Measurements from ENCODE around the gene NUDT5.

NUDT5 gene

DNA sequence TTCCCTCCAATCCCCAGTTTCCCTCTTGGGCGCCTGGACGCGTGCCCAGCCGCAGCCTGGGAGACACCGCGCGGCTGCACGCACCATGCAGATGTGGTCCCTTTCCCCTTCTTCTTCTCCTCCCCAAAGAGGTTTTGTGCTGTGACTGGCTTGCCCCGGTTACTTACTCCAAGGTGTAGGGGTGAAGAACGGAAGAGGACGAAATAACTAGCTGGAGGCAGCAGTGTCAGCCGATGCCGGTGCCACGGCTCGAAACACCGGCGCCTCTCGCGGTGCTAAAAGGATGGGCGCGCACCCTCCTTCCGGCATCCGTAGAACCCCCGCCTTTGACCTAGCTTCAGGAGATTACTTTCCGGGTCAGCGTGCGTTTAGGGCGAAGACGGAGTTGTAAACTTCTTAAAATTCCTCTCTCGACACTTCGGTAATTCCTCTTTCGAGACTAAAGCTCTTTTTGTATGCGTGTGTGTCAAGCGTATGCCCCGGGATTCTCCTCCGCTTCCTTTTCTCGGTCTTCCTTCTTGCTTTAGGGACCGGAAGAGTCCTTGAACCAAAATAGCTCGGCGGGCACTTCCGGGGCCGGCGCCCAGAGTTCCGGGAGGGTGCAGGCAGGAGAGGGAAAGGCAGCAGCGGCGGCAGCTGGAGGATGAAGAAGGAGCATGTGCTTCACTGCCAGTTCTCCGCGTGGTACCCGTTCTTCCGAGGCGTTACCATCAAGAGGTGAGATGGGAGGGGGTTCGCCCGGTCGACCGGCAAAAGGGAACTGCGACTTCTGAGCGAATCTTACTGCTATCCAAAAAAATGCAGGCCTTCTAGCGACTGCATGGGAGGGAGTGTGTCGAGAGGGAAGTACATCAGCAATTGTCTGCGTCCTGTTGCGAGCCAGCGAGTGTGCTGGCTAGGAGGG is at the start of gene NUDT5, which contains the start of gene CDC123:
Gene NUDT5, minus strand, starts transcription at position 289 of the 904 bp plus-strand sequence. CDS start 9,600 bp downstream, outside the sequence.
Gene CDC123, plus strand, starts transcription at position 586 of the 904 bp plus-strand sequence. Its CDS starts 58 bp downstream, at position 644.
- TF ChIP-seq GATA2 (IDR thresholded peaks at IDR 0.05; ENCODE audit: low read depth, low read length) (no peak), GATA3 (IDR thresholded peaks at IDR 0.05; ENCODE audit: low read depth, low read length) (no peak)

DNA sequence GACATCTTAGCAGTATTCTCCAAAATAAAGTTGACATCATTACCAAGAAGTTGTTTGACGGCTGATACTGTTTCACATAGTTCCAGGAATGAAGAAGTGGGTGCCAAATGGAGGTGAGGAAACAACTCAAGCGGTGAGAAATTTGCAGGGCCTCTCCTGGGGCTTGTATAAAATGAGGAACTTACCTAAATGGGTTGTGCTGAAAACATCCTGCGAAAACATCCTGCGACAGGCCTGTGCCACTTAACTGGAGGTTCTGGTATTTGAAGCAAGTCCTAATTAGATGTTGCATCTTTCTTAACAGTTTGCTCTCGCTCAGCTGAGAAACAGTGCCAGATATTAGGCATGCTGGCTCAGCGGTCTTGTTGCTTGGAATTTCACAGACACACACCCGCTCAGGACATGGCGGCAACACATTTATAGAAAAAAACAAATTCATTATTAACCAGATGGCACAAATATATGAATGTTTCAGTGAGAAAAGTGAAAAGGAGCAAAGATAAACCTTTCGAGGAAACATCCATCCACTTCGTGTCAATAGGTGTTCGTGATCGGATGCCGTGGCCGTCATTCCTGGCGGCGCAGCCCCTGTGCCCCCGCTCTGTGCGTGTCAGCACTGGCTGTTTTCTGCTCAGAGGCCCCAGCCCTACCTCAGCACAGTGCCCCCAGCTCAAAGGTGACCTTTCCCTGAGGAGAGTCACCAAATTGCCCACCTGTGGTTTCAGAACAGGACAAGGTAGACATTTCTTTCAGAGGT is 48.4 kb upstream of the NUDT5 start:
- no peak for TF ChIP-seq GATA2 (IDR thresholded peaks at IDR 0.05; ENCODE audit: low read depth, low read length)
- no peak for TF ChIP-seq GATA3 (IDR thresholded peaks at IDR 0.05; ENCODE audit: low read depth, low read length)

DNA sequence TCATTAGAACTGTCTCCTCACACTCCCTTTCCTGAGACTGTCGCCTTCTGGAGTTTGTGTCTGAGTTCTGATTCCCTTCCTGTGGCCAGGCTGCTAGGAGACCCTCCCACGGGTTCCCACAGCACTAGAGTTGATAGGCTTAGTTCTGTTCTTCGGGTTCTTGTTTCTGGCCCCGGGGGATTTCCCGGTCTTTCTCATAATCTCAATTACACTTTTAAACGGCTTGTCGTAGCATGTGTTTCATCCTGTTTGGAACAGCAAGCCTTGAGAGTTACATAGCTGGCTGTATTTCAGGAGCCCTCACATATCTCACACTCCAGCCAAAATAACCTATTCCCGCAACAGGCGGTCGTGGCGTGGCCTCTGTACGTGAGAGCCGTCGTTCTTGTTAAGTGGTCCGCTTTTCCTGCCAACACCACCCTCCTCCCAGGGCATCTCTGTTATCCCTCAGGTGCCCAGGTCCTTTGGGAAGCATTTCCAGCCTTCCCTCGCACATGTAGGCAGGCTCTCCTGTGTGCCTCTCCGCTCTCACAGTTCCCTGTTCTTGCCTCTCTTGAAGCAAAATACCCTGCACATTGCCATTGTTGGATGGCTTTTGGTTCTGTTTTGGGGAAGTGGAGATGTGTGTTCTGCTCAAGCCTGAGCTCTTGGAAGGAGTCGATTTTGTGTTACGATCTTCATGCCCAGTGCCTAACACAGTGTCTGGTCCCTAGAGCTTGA is 46.3 kb upstream of the NUDT5 start:
- TF ChIP-seq GATA3 (IDR thresholded peaks at IDR 0.05; ENCODE audit: low read depth, low read length) (no peak), GATA2 (IDR thresholded peaks at IDR 0.05; ENCODE audit: low read depth, low read length) (no peak)

DNA sequence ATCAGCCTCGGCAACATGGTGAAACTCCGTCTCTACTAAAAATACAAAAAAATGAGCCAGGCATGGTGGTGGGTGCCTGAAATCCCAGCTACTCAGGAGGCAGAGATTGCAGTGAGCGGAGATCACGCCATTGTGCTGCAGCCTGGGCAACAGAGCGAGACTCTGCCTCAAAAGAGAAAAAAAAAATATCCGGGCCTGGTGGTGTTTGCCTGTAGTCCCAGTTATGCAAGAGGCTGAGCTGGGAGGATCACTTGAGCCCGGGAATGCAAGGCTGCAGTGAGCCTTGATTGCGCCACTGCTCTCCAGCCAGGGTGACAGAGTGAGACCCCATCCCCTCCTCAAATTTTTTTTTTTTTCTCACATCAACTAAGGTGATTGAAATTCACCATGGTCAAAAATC is 43.1 kb upstream of the NUDT5 start:
- TF ChIP-seq GATA2 (IDR thresholded peaks at IDR 0.05; ENCODE audit: low read depth, low read length): no peak
- no peak for TF ChIP-seq GATA3 (IDR thresholded peaks at IDR 0.05; ENCODE audit: low read depth, low read length)

DNA sequence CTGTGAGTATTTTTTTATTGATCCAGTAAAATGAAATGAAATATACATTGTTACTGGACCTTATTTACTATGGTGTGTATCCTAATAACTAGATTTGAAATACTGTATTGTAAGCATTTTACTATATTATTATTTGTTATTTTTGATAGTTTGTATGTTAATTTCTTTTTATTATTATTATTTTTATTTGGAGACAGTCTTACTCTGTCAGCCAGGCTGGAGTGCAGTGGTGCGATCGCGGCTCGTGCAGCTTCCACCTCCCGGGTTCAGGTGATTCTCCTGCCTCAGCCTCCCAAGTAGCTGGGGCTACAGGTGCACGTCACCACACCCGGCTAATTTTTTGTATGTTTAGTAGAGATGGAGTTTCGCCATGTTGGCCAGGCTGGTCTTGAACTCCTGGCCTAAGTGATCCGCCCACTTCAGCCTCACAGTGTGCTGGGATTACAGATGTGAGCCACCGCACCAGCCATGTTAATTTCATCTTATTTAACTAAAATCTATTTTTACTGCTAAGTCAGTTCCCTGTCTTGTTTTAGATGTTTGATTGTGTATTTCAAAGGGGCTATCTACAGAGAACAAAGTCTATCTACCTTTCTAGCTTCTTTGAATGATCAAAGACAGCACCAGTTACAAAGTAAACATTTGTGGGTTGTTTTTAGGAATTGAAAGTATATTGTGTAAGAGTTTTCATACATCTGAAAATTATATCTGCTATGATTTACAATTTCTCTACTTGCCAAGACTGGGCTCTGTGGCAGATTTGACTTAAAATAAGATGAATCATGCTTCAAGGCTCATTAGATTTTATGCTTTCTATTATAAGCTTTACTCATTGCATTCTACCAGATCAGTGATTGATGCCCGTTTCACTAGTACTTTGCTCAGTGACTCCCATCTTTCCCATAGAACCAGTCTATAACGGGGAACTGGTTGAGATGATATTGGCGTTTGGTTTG is 41.9 kb upstream of the NUDT5 start:
- TF ChIP-seq GATA2 (IDR thresholded peaks at IDR 0.05; ENCODE audit: low read depth, low read length) (no peak), GATA3 (IDR thresholded peaks at IDR 0.05; ENCODE audit: low read depth, low read length) (no peak)

DNA sequence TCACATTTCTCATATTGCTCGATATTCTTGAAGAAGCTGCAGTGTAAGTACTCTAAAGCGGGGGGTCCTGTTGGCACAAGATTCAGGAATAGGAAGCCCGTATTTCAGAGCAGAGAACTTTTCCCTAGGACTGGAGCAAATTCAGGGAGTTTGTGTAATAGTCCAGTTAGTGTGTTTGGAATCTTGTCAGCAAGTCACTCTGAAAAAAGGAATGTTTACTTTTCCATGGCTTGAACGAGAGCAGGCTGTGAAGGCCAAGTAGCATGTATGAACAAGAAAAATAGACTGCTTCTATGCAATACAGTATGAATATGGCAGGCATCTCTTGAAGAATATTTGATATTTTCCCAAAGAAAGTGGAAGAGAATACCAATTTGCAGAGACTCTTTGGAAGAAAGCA is 40.1 kb upstream of the NUDT5 start:
- TF ChIP-seq GATA3 (IDR thresholded peaks at IDR 0.05; ENCODE audit: low read depth, low read length) (no peak), GATA2 (IDR thresholded peaks at IDR 0.05; ENCODE audit: low read depth, low read length) (no peak)

DNA sequence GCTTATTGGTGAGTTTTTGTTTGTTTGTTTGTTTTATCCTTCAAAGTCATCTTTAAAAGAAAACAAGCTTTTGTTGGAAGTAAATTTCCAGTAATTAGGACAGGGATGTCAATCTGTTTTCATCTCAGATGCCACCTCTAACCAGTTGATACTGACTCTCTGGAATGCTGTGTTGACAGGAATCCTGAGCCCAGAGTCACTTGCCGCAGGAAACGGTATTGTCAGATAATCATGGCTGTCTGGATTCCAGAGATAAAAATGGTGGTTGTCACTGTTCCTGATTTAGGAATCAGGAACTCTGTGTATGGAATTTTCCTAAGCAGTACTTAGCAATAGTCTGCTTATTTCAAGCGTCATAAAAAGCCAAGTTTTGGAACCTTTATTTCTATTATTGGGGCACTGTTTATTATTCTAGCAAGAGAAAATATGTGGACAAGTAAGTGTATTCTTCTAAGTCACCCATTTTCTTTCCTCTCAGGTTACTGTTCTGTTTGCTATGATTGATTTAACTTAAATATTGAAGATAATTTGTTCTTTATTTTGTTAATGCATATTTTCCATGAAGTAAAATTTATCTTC is 39.5 kb upstream of the NUDT5 start:
- TF ChIP-seq GATA3 (IDR thresholded peaks at IDR 0.05; ENCODE audit: low read depth, low read length): no peak
- no peak for TF ChIP-seq GATA2 (IDR thresholded peaks at IDR 0.05; ENCODE audit: low read depth, low read length)

DNA sequence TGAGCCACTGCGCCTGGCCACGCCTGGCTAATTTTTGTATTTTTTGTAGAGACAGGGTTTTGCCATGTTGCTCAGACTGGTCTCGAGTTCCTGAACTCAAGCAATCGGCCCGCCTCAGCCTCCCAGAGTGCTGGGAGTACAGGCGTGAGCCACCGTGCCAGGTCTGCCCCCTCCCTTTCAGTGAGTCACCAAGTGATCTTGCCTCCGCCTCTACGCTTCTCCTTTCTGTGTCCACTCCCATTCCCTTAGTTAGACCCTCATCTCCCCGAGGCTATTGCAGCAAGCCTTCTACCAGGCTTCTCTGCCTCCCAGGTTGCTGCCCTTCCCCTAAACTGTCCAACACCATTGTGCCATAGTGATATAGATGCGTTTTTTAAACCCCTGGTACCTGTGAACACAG is 33.2 kb upstream of the NUDT5 start:
- no peak for TF ChIP-seq GATA2 (IDR thresholded peaks at IDR 0.05; ENCODE audit: low read depth, low read length)
- no peak for TF ChIP-seq GATA3 (IDR thresholded peaks at IDR 0.05; ENCODE audit: low read depth, low read length)

DNA sequence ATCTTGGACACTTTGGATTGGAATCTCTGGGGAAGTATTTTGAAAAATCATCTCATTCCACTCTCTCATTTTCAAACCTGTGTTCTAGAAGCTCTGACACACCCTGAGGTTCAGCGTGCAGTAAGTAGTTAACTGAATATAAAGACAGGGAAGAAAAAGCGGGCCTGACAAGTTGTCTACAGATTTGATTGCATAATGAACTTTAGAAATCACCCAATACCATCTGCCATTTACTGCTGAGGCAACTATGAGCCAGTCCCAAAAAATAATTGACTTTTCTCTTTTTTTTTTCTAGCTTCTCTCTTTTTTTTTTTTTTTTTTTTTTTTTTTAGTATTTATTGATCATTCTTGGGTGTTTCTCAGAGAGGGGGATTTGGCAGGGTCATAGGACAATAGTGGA is 29.8 kb upstream of the NUDT5 start:
- no peak for TF ChIP-seq GATA3 (IDR thresholded peaks at IDR 0.05; ENCODE audit: low read depth, low read length)
- no peak for TF ChIP-seq GATA2 (IDR thresholded peaks at IDR 0.05; ENCODE audit: low read depth, low read length)

DNA sequence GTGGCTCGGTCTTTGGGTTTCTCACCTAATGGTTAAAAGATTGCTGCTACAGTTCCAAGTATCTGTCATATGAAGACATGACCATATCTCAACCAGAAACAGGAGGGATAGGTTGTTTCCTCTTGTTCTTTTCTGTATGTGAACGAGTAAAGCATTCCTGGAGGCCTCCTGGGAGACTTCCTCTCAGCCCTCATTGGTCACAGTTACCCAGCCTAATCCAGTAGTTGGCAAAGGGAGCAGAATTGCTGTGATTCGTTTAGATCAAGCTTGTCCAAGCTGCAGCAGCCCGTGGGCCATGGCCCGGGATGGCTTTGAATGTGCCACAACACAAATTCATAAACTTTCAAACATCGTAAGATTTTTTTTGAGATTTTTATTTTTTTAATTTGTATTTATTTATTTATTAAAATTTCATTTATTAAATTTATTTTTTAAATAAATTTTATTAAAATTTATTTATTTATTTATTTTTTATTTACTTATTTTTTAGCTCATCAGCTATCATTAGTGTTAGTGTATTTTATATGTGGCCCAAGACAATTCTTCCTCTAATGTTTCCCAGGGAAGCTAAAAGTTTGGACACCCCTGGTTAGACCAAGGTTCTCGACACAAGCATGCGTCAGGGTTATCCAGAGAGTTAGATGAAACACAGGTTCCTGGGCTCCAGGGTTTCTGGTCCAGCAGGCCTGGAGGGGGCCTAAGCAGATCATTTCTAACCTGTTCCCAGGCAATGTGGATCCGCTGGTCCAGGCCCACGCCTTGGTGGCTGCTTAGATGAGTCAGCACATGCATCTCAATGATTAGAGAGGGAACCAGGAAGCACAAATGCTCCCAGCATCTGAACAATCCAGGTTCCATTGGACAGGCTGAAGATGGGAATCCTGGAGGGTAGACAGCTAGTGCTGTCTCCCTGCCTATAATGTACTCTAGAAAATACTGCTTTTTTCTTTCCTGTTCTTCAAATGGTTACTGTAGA is 25.9 kb upstream of the NUDT5 start:
- TF ChIP-seq GATA2 (IDR thresholded peaks at IDR 0.05; ENCODE audit: low read depth, low read length) (no peak), GATA3 (IDR thresholded peaks at IDR 0.05; ENCODE audit: low read depth, low read length) (no peak)

DNA sequence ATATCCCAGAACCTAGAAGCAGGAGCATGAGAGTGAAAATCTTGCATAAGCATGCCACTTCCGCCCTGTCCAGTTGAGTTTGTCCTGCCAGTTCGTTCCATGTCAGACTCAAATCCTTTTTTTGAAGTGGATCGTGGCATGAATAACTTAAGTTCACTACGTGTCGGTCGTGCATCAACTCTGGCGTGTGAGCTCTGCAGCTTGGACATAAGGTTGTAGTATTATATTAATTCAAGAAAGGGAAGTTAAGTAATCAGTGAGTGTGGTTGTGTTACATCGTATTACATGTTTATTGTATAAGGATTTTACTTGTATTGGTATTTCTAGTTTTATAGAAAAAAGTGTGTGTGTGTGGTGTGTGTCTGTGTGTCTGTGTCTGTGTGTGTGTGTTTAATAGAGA is 23.3 kb upstream of the NUDT5 start:
- no peak for TF ChIP-seq GATA3 (IDR thresholded peaks at IDR 0.05; ENCODE audit: low read depth, low read length)
- no peak for TF ChIP-seq GATA2 (IDR thresholded peaks at IDR 0.05; ENCODE audit: low read depth, low read length)
